Fibroblast of gingiva (primary cell): ENCODE data around the gene GGTLC2.
"Not testable (repeated sequence)": the region's sequence is repeated elsewhere in the genome, so short reads cannot be mapped to it uniquely, and the experiment has no call there.

Experiments used
- DNase-seq: peaks from one replicate; pipeline ENCODE4 v3.0.0-alpha.2; 2011; ENCODE audit warnings: low read depth

GGTLC2 gene

DNA sequence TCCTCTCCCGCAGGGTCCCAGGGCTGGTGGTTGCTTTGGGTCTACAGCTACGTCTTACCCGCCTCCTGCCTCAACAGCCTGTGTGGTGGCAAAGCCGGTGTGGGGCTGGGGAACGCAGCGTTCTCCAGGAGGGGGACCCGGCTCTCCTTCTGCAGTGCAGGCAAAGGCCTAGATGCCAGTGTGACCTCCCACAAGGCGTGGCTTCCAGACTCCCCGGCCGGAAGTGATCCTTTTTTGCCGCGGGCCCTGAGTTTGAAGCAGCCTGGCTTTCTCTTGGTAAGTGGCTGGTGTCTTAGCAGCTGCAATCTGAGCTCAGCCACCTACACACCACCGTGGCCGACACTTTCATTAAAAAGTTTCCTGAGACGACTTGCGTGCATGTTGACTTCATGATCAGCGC, 6.1 kb upstream of the GGTLC2 start:
- DNase-seq: not testable (repeated sequence)

DNA sequence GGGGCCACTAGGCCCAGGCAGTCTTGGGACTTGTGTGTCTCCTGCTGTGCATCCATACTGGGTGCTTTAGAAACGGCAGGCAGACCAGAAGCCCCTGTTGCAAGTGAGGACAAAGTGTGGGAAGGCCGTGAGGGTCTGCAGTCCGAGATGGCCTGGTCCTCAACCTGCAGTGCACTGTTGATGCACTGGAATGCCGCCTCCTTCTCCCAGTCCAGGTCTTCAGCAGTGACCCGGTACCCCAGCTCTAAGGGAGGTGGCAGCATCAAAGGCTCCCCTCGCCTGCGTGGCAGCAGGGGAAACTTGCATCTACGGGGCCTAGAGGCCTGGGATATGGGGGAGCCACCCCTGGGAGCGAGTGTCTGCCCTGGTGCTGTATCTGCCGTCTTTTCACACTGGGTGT, 2.2 kb upstream of the GGTLC2 start:
- not testable (repeated sequence) for DNase-seq

- not testable (repeated sequence) for DNase-seq
Measured at GRCh38 chr22:22645969-22646368, 1.6 kb downstream of the GGTLC2 start.

DNA sequence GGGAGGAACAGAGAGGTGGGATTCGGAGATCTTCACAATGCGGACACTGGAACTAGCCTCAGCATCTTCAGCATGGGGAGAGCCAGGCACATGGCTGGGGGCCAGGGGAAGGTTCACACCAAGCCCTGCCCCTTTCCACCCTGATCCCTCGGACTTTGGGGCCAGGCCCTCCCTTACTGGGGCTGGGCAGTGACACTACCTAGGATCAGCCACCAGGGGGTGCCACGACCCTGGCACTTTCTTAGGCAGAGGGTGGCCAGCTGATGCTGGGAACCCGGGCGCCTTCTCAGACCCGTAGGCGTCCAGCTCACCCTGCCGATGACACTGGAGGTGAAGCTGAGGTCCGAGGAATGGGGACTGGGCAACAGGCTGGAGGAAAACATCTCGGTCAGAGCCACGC, 3.5 kb downstream of the GGTLC2 start:
- not testable (repeated sequence) for DNase-seq

GRCh38 chr22:22648863-22649536, 4.6 kb downstream of the GGTLC2 start:
- not testable (repeated sequence) for DNase-seq

GRCh38 chr22:22649761-22650160, 5.3 kb downstream of the GGTLC2 start:
- DNase-seq: not testable (repeated sequence)

DNA sequence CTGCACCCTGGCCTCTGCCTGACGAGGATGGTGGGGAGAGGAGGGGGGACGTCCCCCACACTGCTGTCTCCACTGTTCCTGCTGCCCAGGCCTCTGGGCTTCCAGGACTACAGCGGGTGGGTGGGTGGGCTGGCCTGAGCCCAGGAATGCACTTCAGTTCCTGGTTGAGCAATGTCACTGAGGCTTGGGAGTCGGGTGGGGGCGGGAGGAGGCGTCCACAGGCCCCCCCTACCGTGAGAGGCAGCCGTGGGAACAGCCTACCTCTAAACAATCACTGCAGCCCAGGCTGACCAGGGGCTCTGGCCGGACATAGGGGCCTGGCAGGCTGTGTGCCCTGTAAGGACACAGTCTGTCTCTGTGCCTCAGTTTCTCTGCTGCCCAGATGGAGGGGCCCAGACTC, 6.0 kb downstream of the GGTLC2 start:
- not testable (repeated sequence) for DNase-seq

GRCh38 chr22:22650803-22651515, 6.5 kb downstream of the GGTLC2 start:
- not testable (repeated sequence) for DNase-seq

GRCh38 chr22:22651593-22651992, 7.2 kb downstream of the GGTLC2 start:
- DNase-seq: not testable (repeated sequence)

DNA sequence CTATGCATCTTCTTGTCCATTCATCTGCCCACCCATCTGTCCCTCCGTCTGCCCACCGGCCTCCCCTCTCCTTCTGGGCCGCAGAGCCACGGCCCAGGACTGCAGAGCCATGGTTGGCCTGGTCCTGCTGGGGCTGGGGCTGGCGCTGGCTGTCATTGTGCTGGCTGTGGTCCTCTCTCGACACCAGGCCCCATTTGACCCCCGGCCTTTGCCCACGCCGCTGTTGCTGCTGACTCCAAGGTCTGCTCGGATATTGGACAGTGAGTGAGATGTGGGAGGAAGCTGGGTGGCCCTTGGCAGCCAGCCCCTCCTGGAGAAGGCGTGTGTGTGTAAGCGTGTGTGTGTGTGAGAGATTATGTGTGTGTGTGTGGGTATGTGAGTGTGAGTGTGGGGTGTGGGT, 7.7 kb downstream of the GGTLC2 start:
- DNase-seq: not testable (repeated sequence)

DNA sequence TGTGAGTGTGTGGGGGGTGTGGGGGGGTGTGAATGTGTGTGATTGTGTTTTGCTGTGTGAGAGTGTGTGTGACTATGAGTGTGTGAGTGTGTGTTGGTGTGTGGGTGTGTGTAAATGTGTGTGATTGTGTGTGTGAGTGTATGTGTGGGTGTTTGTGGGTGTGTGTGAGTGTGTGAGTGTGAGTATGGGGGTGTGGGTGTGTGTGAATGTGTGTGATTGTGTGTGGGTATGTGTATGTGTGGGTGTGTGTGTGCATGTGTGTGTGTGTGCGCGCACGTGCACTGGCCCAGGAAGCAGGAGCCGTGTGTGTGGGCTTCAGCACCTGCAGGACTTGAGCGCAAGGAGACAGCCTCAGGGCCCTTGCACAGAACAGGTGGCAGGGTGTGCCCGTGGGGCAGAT, 8.2 kb downstream of the GGTLC2 start:
- not testable (repeated sequence) for DNase-seq

- DNase-seq: not testable (repeated sequence)
Measured at GRCh38 chr22:22653677-22654381, 9.4 kb downstream of the GGTLC2 start.

DNA sequence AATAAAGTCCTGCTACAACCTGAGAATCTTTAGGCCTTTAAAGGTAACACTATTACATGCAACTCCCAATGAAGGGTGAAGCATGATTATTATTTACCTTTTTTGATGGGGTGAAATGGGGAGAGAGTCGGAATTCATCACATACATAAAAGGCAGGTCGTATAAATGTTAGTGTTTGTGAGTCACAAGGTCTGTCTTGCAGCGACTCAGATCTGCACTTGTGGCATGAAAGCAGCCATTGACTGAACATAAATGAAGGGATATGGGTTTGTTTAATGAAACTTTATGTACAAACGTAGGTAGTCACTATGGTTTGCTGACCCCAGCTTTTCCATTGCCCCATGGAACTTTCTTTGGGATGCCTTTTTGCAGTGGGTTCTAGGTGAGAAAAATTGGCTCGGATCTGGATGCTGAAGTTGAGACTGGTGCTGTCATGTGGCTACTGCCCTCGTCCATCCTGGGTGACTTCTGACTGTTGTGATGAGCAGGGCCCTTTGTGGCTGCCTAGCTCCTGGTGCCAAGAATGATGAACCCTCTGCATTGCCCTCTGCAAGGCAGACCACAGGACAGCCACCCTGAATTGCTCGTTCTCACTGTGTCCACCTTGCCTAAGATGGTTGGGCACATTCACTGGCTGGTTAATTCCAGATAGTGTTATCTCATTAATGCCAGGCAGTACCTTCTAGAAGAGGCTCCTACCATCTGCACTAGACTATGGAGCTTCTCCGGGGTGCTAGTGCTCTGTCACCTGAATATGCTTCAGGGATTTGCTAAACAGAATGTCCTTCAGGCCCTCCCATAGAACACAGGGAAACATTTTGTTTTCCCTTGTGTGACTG, 11.3 kb downstream of the GGTLC2 start:
- DNase-seq: no peak

- no peak for DNase-seq
Measured at GRCh38 chr22:22657712-22658111, 13.3 kb downstream of the GGTLC2 start.

- no peak for DNase-seq
Measured at GRCh38 chr22:22661275-22661674, 16.9 kb downstream of the GGTLC2 start.

GRCh38 chr22:22662095-22662494, 17.7 kb downstream of the GGTLC2 start:
- DNase-seq: no peak

DNA sequence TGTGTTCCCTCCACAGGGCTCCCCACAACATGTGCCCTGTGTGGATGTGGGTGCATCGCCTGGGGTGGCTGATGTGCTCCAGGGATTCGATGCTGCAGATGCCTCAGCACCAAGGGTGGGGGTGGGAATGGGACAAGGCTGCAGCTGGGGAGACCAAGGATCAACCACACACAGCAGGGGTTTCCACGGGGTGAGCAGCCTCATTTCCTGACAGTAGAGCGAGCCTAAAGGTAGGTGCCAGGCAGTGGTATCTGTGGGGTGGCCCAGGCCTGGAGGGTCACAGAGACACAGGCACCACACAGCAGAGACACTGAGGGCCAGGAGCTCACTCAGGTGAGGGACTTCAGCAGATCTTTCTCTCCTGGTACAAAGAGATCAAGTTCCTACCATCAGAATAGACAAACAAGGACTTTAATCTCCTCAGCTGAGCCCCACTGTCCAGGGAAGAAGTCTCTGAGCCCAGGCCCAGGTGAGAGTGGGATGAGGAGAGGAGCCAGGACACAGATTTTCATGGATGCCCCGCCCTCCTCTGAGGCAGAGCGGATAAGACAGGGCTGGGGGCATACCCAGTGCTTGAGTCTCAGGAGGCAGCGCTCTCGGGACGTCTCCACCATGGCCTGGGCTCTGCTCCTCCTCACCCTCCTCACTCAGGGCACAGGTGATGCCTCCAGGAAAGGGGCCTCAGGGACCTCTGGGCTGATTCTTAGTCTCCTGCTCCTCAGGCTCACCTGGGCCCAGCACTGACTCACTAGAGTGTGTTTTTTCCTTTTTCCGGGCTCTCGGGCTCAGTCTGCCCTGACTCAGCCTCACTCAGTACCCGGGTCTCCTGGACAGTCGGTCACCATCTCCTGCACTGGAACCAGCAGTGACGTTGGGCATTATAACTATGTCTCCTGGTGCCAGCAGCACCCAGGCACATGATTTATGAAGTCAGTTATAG, 19.7 kb downstream of the GGTLC2 start:
- DNase-seq: no peak

DNA sequence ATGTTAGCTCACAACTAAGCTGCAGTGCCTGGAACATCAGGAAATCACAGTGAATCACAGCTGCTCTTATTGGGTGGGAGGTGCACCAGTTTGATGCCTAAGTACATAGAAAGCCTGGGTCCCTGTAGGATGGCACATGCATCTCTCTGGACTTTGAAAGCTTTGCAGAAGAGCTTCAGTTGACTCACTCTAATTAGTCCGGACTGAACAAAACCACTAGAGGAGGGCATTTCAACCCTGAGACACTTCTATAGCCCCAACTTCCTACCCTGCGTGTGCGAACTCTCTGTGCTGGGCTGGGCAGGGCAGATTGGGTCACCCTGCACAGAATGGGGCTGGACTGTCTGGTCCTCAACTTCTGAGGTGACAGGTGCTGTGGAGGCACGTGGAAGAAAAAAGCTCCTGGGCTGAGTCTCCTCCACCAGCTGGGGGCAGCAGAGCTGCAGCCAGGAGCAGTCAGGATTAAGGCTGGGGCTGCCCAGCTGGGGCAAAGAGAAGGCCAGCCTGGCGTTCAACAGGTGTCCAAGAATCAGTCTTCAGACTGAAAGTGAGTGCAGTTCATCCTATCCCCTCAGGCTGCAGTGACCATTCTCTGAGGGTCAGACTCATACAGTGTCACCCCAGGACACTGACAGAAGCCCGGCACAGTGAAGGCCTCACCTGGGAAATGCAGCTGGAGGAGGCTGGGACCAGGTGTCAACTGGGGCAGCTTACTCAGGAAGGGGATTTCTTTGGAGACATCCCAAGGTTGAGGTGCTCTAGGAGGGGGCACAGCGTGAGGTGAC, 22.1 kb downstream of the GGTLC2 start:
- peak; percentile 55 for DNase-seq

DNA sequence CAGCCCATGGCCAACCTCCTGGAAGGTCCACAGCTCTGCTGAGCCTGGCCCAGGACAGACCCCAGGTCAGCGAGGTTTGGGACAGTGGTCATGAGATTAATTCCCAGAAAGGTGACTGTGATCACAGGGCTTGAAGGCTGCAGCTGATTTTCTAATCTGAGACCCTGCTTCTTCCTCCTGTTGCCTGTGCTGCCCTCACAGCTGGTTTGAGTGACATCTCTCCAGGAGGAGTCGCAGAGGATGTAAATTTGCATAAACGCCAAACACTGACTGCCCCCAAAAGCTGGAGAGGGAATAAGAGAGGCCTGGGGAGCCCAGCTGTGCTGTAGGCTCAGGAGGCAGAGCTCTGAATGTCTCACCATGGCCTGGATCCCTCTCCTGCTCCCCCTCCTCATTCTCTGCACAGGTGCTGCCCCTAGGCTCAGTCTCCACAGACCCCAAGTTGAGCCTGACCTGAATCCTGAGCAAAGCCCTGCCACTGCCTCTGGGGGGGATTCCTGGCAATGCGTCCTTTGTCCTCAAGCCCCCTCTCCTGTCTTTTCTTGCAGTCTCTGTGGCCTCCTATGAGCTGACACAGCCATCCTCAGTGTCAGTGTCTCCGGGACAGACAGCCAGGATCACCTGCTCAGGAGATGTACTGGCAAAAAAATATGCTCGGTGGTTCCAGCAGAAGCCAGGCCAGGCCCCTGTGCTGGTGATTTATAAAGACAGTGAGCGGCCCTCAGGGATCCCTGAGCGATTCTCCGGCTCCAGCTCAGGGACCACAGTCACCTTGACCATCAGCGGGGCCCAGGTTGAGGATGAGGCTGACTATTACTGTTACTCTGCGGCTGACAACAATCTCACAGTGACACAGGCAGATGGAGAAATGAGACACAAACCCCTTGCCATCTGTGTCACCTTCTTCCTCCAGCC, 23.8 kb downstream of the GGTLC2 start:
- no peak for DNase-seq
